HEK293 (cell line): Measurements from ENCODE around the gene ZNF276.

Source experiments
- CTCF ChIA-PET: fragments of 350-600 bp; formaldehyde crosslinking; extraction: SDS; loops from one replicate; lab custom pipeline; 2021; ENCODE audit warnings: antibody characterized with exemption; lab: Yijun Ruan, JAX
- POLR2A ChIA-PET: fragments of 300-600 bp; formaldehyde crosslinking; extraction: SDS; loops from one replicate; lab custom pipeline; 2020; ENCODE audit warnings: antibody characterized with exemption, inconsistent platforms; lab: Yijun Ruan, JAX
- H3K27ac ChIP-seq: fragments of 200-500 bp; sonication (Bioruptor generic); 2 replicates; pipeline ENCODE4 v1.5.1; 2014; ENCODE audit warnings: low read depth, low read length, control low read depth, inconsistent platforms; ENCODE audit errors: extremely low read depth
- H3K36me3 ChIP-seq, 2 experiments: fragments of 200-500 bp in 1 of 2; sonication (Bioruptor generic) in 1 of 2; 1 replicate in 1 of 2; 2 replicates in 1 of 2; pipeline ENCODE4 v1.5.1; 2014 to 2017; ENCODE audit warnings: inconsistent platforms in 2 of 2, low read length in 2 of 2; ENCODE audit not compliant: control insufficient read depth in 2 of 2, insufficient read depth in 1 of 2
- H3K4me1 ChIP-seq: fragments of 200-500 bp; sonication (Bioruptor generic); 2 replicates; pipeline ENCODE4 v1.5.1; 2014; ENCODE audit warnings: mild to moderate bottlenecking, low read length, inconsistent platforms; ENCODE audit not compliant: control insufficient read depth, insufficient read depth
- H3K4me3 ChIP-seq: 2 replicates; pipeline ENCODE4 v1.5.1; 2011; ENCODE audit warnings: low read depth, mild to moderate bottlenecking, control low read depth, low read length, moderate library complexity
- H3K9me3 ChIP-seq: fragments of 200-500 bp; sonication (Bioruptor generic); 2 replicates; pipeline ENCODE4 v1.5.1; 2014; ENCODE audit warnings: low read depth, low read length, inconsistent platforms; ENCODE audit not compliant: control insufficient read depth, insufficient read depth
- BCL11A ChIP-seq: fragments of 450-650 bp; formaldehyde crosslinking; IDR thresholded peaks from 2 replicates; pipeline ENCODE4 v1.5.1; 2016; ENCODE audit warnings: low read depth, missing biosample characterization, missing genetic modification characterization
- CTCF ChIP-seq: fragments of 450-650 bp; formaldehyde crosslinking; IDR thresholded peaks from 2 replicates; pipeline ENCODE4 v1.5.1; 2016; ENCODE audit warnings: missing biosample characterization, missing genetic modification characterization
- EGR2 ChIP-seq: fragments of 450-650 bp; formaldehyde crosslinking; IDR thresholded peaks from 2 replicates; pipeline ENCODE4 v1.5.1; 2016; ENCODE audit warnings: low read depth, missing biosample characterization, missing genetic modification characterization
- KLF1 ChIP-seq: fragments of 450-650 bp; formaldehyde crosslinking; IDR thresholded peaks from 2 replicates; pipeline ENCODE4 v1.5.1; 2016; ENCODE audit warnings: missing biosample characterization, missing genetic modification characterization
- KLF16 ChIP-seq: fragments of 450-650 bp; formaldehyde crosslinking; IDR thresholded peaks from 2 replicates; pipeline ENCODE4 v1.5.1; 2017; ENCODE audit warnings: missing biosample characterization, missing genetic modification characterization
- PBX3 ChIP-seq: sonication (generic); formaldehyde crosslinking; IDR thresholded peaks from 2 replicates; pipeline ENCODE4 v1.8.1; 2022; ENCODE audit warnings: mild to moderate bottlenecking, moderate library complexity, missing genetic modification reagents
- SCRT2 ChIP-seq: fragments of 450-650 bp; formaldehyde crosslinking; IDR thresholded peaks from 2 replicates; pipeline ENCODE4 v1.5.1; 2016; ENCODE audit warnings: missing biosample characterization, missing genetic modification characterization
- SP3 ChIP-seq: fragments of 450-650 bp; formaldehyde crosslinking; IDR thresholded peaks from 2 replicates; pipeline ENCODE4 v1.5.1; 2016; ENCODE audit warnings: missing biosample characterization, missing genetic modification characterization
- ZBTB26 ChIP-seq: fragments of 450-650 bp; formaldehyde crosslinking; optimal IDR thresholded peaks from 2 replicates; pipeline ENCODE3; 2016; ENCODE audit warnings: missing biosample characterization, mild to moderate bottlenecking, missing genetic modification characterization
- ZFP3 ChIP-seq: fragments of 450-650 bp; formaldehyde crosslinking; IDR thresholded peaks from 2 replicates; pipeline ENCODE4 v1.5.1; 2016; ENCODE audit warnings: low read depth, missing biosample characterization, missing genetic modification characterization
- ZFP69B ChIP-seq: fragments of 450-650 bp; formaldehyde crosslinking; IDR thresholded peaks from 2 replicates; pipeline ENCODE4 v1.5.1; 2016; ENCODE audit warnings: missing biosample characterization, missing genetic modification characterization
- ZNF114 ChIP-seq: fragments of 450-650 bp; formaldehyde crosslinking; IDR thresholded peaks from 2 replicates; pipeline ENCODE4 v1.5.0; 2017; ENCODE audit warnings: missing biosample characterization, missing genetic modification characterization
- ZNF394 ChIP-seq: fragments of 450-650 bp; formaldehyde crosslinking; IDR thresholded peaks from 2 replicates; pipeline ENCODE4 v1.5.1; 2016; ENCODE audit warnings: missing biosample characterization, missing genetic modification characterization, mild to moderate bottlenecking, moderate library complexity, borderline replicate concordance
- ZNF423 ChIP-seq: fragments of 450-650 bp; formaldehyde crosslinking; IDR thresholded peaks from 2 replicates; pipeline ENCODE4 v1.5.1; 2016; ENCODE audit warnings: missing biosample characterization, missing genetic modification characterization
- ZNF48 ChIP-seq: fragments of 450-650 bp; formaldehyde crosslinking; IDR thresholded peaks from 2 replicates; pipeline ENCODE4 v1.5.1; 2016; ENCODE audit warnings: missing biosample characterization, missing genetic modification characterization
- ZNF596 ChIP-seq: fragments of 450-650 bp; IDR thresholded peaks from 2 replicates; pipeline ENCODE4 v1.5.0; 2018; ENCODE audit warnings: missing biosample characterization, mild to moderate bottlenecking, missing genetic modification characterization, moderate library complexity
- ZNF600 ChIP-seq: fragments of 450-650 bp; formaldehyde crosslinking; IDR thresholded peaks from 2 replicates; pipeline ENCODE4 v1.5.1; 2016; ENCODE audit warnings: missing biosample characterization, missing genetic modification characterization
- ZNF626 ChIP-seq: fragments of 450-650 bp; sonication (Bioruptor Pico); formaldehyde crosslinking; IDR thresholded peaks from 2 replicates; pipeline ENCODE4 v1.5.1; 2018; ENCODE audit warnings: missing biosample characterization, missing genetic modification characterization, inconsistent platforms
- ZNF692 ChIP-seq: fragments of 450-650 bp; formaldehyde crosslinking; IDR thresholded peaks from 2 replicates; pipeline ENCODE4 v1.5.1; 2016; ENCODE audit warnings: missing biosample characterization, missing genetic modification characterization
- ZNF704 ChIP-seq: fragments of 450-650 bp; formaldehyde crosslinking; IDR thresholded peaks from 2 replicates; pipeline ENCODE4 v1.5.1; 2016; ENCODE audit warnings: missing biosample characterization, missing genetic modification characterization
- ZNF747 ChIP-seq: fragments of 450-650 bp; formaldehyde crosslinking; IDR thresholded peaks from 2 replicates; pipeline ENCODE4 v1.5.1; 2016; ENCODE audit warnings: missing biosample characterization, missing genetic modification characterization
- ZNF776 ChIP-seq: fragments of 450-650 bp; formaldehyde crosslinking; IDR thresholded peaks from 2 replicates; pipeline ENCODE4 v1.5.0; 2017; ENCODE audit warnings: missing biosample characterization, missing genetic modification characterization, borderline replicate concordance

The ZNF276 gene

GRCh38 chr16:89700649-89701424 lies 20.5 kb upstream of the ZNF276 start (continued):
- no peak for TF ChIP-seq ZNF704
- peak; percentile 40; the same call in 1 of the 2 replicates for TF ChIP-seq KLF1 (tag by site-specific recombination)
- no peak for TF ChIP-seq ZNF626 (tag by site-specific recombination)
- 0 out of 2 replicates have a peak, but pooled peaks have one; percentile 2 for TF ChIP-seq BCL11A (tag by site-specific recombination)
- peak; percentile 77 for TF ChIP-seq ZBTB26 (tag by site-specific recombination)
- peak; percentile 68 for TF ChIP-seq ZNF692 (tag by site-specific recombination)
- TF ChIP-seq ZNF600 (tag by site-specific recombination): peak; percentile 63; the same call in 1 of the 2 replicates
- peak; percentile 16; the same call in 1 of the 2 replicates for TF ChIP-seq ZFP69B
- no peak for TF ChIP-seq ZNF776 (tag by site-specific recombination)
- 0 out of 2 replicates have a peak, but pooled peaks have one; percentile 12 for TF ChIP-seq ZNF747
- 0 out of 2 replicates have a peak, but pooled peaks have one; percentile 22 for TF ChIP-seq ZNF596 (tag by site-specific recombination)

- H3K4me1 ChIP-seq: peaks cover 8% of the 10 kb centered on the region
- ChIA-PET CTCF (interaction anchor here (0.6 to 1.1 kb wide), 4 partner anchors 9 to 393 kb away, joined by 3 to 4 read pairs (median 3); no protein-coding TSS in a partner anchor), POLR2A (interaction anchor here (0.7 to 2.5 kb wide), 5 partner anchors 15 to 220 kb away, joined by 3 to 17 read pairs (median 7); partner anchors contain the start of gene CDK10)
- no peaks in the 10 kb centered on the region for H3K9me3 ChIP-seq
- H3K27ac ChIP-seq: peak within 1 kb of the TSS; percentile 65
- peak within 1 kb of the TSS; percentile 68 for H3K4me3 ChIP-seq
- peaks cover 0 to 21% of the 10 kb centered on the region in 2 experiments; a peak in 2 of 3 replicates for H3K36me3 ChIP-seq
- TF ChIP-seq ZNF394 (tag by site-specific recombination) (no peak), KLF16 (tag by site-specific recombination) (peak; percentile 83), ZNF692 (tag by site-specific recombination) (peak; percentile 56; the same call in 1 of the 2 replicates), SCRT2 (tag by site-specific recombination) (peak; percentile 70; the same call in 1 of the 2 replicates), ZNF423 (tag by site-specific recombination) (peak; percentile 17; the same call in 1 of the 2 replicates), ZFP3 (tag by site-specific recombination) (no peak), ZNF48 (tag by site-specific recombination) (no peak), CTCF (tag by site-specific recombination) (peak; percentile 77; the same call in 1 of the 2 replicates), SP3 (tag by site-specific recombination) (peak; percentile 96), EGR2 (tag by site-specific recombination) (peak; percentile 46; the same call in 1 of the 2 replicates), KLF1 (tag by site-specific recombination) (peak; percentile 20; the same call in 1 of the 2 replicates), PBX3 (CRISPR knock-in tag) (0 out of 2 replicates have a peak, but pooled peaks have one; percentile 59), ZNF114 (tag by site-specific recombination) (no peak)
Measured at GRCh38 chr16:89701425-89702406, 19.6 kb upstream of the ZNF276 start, which contains the start of gene SPATA2L. TSS of gene SPATA2L (minus strand) at chr16:89701705. CDS start at chr16:89701232, 473 bp downstream.
